KBM-7 (cell line): ENCODE data around the gene NME3.

Experiments used
- DNase-seq: peaks from one replicate; pipeline ENCODE4 v3.0.0-alpha.2; 2015
- in situ Hi-C: fragments of 300-500 bp; cut with MboI; formaldehyde crosslinking; loops from 2 replicates; pipeline ENCODE4 v1.14.3; 2020; ENCODE audit warnings: low sequenced_read_pairs, low pct_unique_long_range_greater_than_20kb, mixed read lengths

Gene NME3

GRCh38 chr16:1773703-1774447 lies 2.5 kb upstream of the NME3 start:
- DNase-seq = peak; percentile 48
- in situ Hi-C loops = no loop called here

GRCh38 chr16:1772908-1773702 lies 1.8 kb upstream of the NME3 start, which contains the start of gene MRPS34:
MRPS34 (minus strand) TSS chr16:1773134; CDS start chr16:1773119, 15 bp downstream.
- in situ Hi-C loops = no loop called here
- DNase-seq = peak; percentile 78

GRCh38 chr16:1772362-1772907 lies 1.1 kb upstream of the NME3 start, which contains the start of gene EME2:
EME2 (plus strand) TSS chr16:1772810; CDS start chr16:1773228, 418 bp downstream.
- DNase-seq = no peak
- in situ Hi-C loops = no loop called here

- in situ Hi-C loops = no loop called here
- peak; percentile 41 for DNase-seq
Observed at GRCh38 chr16:1771864-1772361, 570 bp upstream of the NME3 start.

- in situ Hi-C loops = no loop called here
- no peak for DNase-seq
Observed at GRCh38 chr16:1770328-1771187, 785 bp downstream of the NME3 start.

- in situ Hi-C loops = no loop called here
- no peak for DNase-seq
Observed at GRCh38 chr16:1769402-1770300, 1.7 kb downstream of the NME3 start.

GRCh38 chr16:1768767-1769401 lies 2.5 kb downstream of the NME3 start:
- no peak for DNase-seq
- in situ Hi-C loops = no loop called here

- no peak for DNase-seq
- in situ Hi-C loops = no loop called here
Observed at GRCh38 chr16:1768061-1768766, 3.1 kb downstream of the NME3 start.

- in situ Hi-C loops = no loop called here
- no peak for DNase-seq
Observed at GRCh38 chr16:1767116-1767994, 4.0 kb downstream of the NME3 start.

- in situ Hi-C loops = no loop called here
- DNase-seq = no peak
Observed at GRCh38 chr16:1766701-1767100, 4.6 kb downstream of the NME3 start.

- no peak for DNase-seq
- in situ Hi-C loops = no loop called here
Observed at GRCh38 chr16:1766231-1766630, 5.1 kb downstream of the NME3 start.

GRCh38 chr16:1765826-1766225 lies 5.5 kb downstream of the NME3 start:
- in situ Hi-C loops = no loop called here

GRCh38 chr16:1764971-1765370 lies 6.4 kb downstream of the NME3 start:
- DNase-seq = no peak
- in situ Hi-C loops = no loop called here

More at GRCh38 chr16:1765826-1766225, 5.5 kb downstream of the NME3 start:
- no peak for DNase-seq

- in situ Hi-C loops = no loop called here
- DNase-seq = peak; percentile 23
Observed at GRCh38 chr16:1763521-1764511, 7.5 kb downstream of the NME3 start.
